Measurements from ENCODE around the gene FLT4. TPM values are rescaled to one million over a fixed set of nuclear protein-coding genes. Genes with fewer than 3 reads are reported as not detected.

Gene FLT4
- polyA plus RNA-seq, 1 donor from 2014 or later, result 0.04 TPM

GRCh38 chr5:180555168-180555921 is 94.1 kb downstream of the FLT4 start:
- H2AFZ ChIP-seq (ENCODE audit: low read depth, low read length), result no peak overlapping the region
- H3K27ac ChIP-seq (ENCODE audit: low read length), result no peak overlapping the region
- no peaks in the 10 kb centered on the region for H3K27me3 ChIP-seq (ENCODE audit: insufficient read depth, low read depth, low read length)
- H3K36me3 ChIP-seq (ENCODE audit: insufficient read depth, low read length), result peaks cover 21% of the 10 kb centered on the region
- no peaks in the 10 kb centered on the region for H3F3A ChIP-seq (ENCODE audit: insufficient read depth, low read length, poor library complexity, severe bottlenecking)
- no peaks in the 10 kb centered on the region for H3K9me3 ChIP-seq (ENCODE audit: low read length)
- no peak for TF ChIP-seq TAF1 (IDR thresholded peaks at IDR 0.05; ENCODE audit: low read depth)
- no peak for TF ChIP-seq EP300 (conservative IDR thresholded peaks at IDR 0.05; ENCODE audit: poor library complexity, severe bottlenecking)
- TF ChIP-seq EZH2 (IDR thresholded peaks at IDR 0.05; ENCODE audit: borderline replicate concordance, insufficient read depth, low read length, poor library complexity, severe bottlenecking), result no peak
- TF ChIP-seq RAD21 (conservative IDR thresholded peaks at IDR 0.05), result no peak
- TF ChIP-seq POLR2AphosphoS5 (IDR thresholded peaks at IDR 0.05), result no peak
- TF ChIP-seq CTCF (IDR thresholded peaks at IDR 0.05; ENCODE audit: poor library complexity, severe bottlenecking), result no peak
- TF ChIP-seq SMC3 (conservative IDR thresholded peaks at IDR 0.05; ENCODE audit: poor library complexity), result no peak
- no peak for TF ChIP-seq MXI1 (conservative IDR thresholded peaks at IDR 0.05; ENCODE audit: poor library complexity, severe bottlenecking)
- no peak for TF ChIP-seq REST (IDR thresholded peaks at IDR 0.05; ENCODE audit: borderline replicate concordance)
- no peaks in the 10 kb centered on the region for H4K20me1 ChIP-seq (ENCODE audit: insufficient read depth)
- H3K79me2 ChIP-seq (replicated peaks; ENCODE audit: insufficient read depth, low read length), result peaks cover 15% of the 10 kb centered on the region
- no peaks in the 10 kb centered on the region for H3K9me2 ChIP-seq (ENCODE audit: insufficient read depth, low read length)
- no peak overlapping the region for H3K9ac ChIP-seq (ENCODE audit: low read length)
- H3K4me3 ChIP-seq (ENCODE audit: low read length), result no peak overlapping the region
- H3K4me2 ChIP-seq (ENCODE audit: low read length), result no peak overlapping the region

GRCh38 chr5:180553530-180553929 is 95.9 kb downstream of the FLT4 start:
- Histone ChIP-seq H3K36me3 (ENCODE audit: insufficient read depth, low read length) (peaks cover 21% of the 10 kb centered on the region), H3K4me2 (ENCODE audit: low read length) (no peak overlapping the region), H3F3A (ENCODE audit: insufficient read depth, low read length, poor library complexity, severe bottlenecking) (no peaks in the 10 kb centered on the region), H3K4me3 (ENCODE audit: low read length) (no peak overlapping the region), H3K27me3 (ENCODE audit: insufficient read depth, low read depth, low read length) (no peaks in the 10 kb centered on the region), H3K9me3 (ENCODE audit: low read length) (no peaks in the 10 kb centered on the region), H3K9ac (ENCODE audit: low read length) (no peak overlapping the region), H3K79me2 (replicated peaks; ENCODE audit: insufficient read depth, low read length) (peaks cover 10% of the 10 kb centered on the region), H4K20me1 (ENCODE audit: insufficient read depth) (no peaks in the 10 kb centered on the region), H2AFZ (ENCODE audit: low read depth, low read length) (no peak overlapping the region), H3K9me2 (ENCODE audit: insufficient read depth, low read length) (no peaks in the 10 kb centered on the region), H3K27ac (ENCODE audit: low read length) (no peak overlapping the region)
- TF ChIP-seq EZH2 (IDR thresholded peaks at IDR 0.05; ENCODE audit: borderline replicate concordance, insufficient read depth, low read length, poor library complexity, severe bottlenecking) (no peak), MXI1 (conservative IDR thresholded peaks at IDR 0.05; ENCODE audit: poor library complexity, severe bottlenecking) (no peak), SMC3 (conservative IDR thresholded peaks at IDR 0.05; ENCODE audit: poor library complexity) (no peak), TAF1 (IDR thresholded peaks at IDR 0.05; ENCODE audit: low read depth) (no peak), RAD21 (conservative IDR thresholded peaks at IDR 0.05) (no peak), CTCF (IDR thresholded peaks at IDR 0.05; ENCODE audit: poor library complexity, severe bottlenecking) (no peak)

Other genes starting within 250 kb of the FLT4 start
- 39.9 and 43.0 TPM in 2 replicates for gene CNOT6, start 155.2 kb downstream of the FLT4 start, polyA plus RNA-seq
- gene SCGB3A1, start 58.1 kb downstream of the FLT4 start, polyA plus RNA-seq, result not detected in 2 replicates
- not detected in 2 replicates for gene OR2Y1, start 90.5 kb upstream of the FLT4 start, polyA plus RNA-seq
- 31.8 and 42.6 TPM in 2 replicates for gene MGAT1, start 153.2 kb upstream of the FLT4 start, polyA plus RNA-seq
- 51.1 and 69.1 TPM in 2 replicates for gene ZFP62, start 211.7 kb upstream of the FLT4 start, polyA plus RNA-seq
- gene BTNL8, start 249.6 kb upstream of the FLT4 start, polyA plus RNA-seq, result not detected in 2 replicates